ENCODE data around the gene ERVV-1.

Gene ERVV-1

GRCh38 chr19:53045536-53045935 is 31.8 kb downstream of the ERVV-1 start:
- no peak for TF ChIP-seq POLR2A (IDR thresholded peaks at IDR 0.05; ENCODE audit: extremely low read depth, insufficient read length)
- no peak for TF ChIP-seq MYC (IDR thresholded peaks at IDR 0.05; ENCODE audit: low read depth, low read length)
- TF ChIP-seq CTCF (IDR thresholded peaks at IDR 0.05; ENCODE audit: low read depth, low read length): no peak
- TF ChIP-seq MAX (IDR thresholded peaks at IDR 0.05; ENCODE audit: low read depth, low read length): no peak
- no peak for DNase-seq (ENCODE audit: low read depth)
- no peak overlapping the region for H3K4me3 ChIP-seq (ENCODE audit: low read depth, low read length)

GRCh38 chr19:53047379-53047778 is 33.7 kb downstream of the ERVV-1 start:
- TF ChIP-seq POLR2A (IDR thresholded peaks at IDR 0.05; ENCODE audit: extremely low read depth, insufficient read length) (no peak), MYC (IDR thresholded peaks at IDR 0.05; ENCODE audit: low read depth, low read length) (no peak), MAX (IDR thresholded peaks at IDR 0.05; ENCODE audit: low read depth, low read length) (no peak), CTCF (IDR thresholded peaks at IDR 0.05; ENCODE audit: low read depth, low read length) (no peak)
- no peak overlapping the region for H3K4me3 ChIP-seq (ENCODE audit: low read depth, low read length)
- no peak for DNase-seq (ENCODE audit: low read depth)

- H3K4me3 ChIP-seq (ENCODE audit: low read depth, low read length): no peak overlapping the region
- DNase-seq (ENCODE audit: low read depth): no peak
- no peak for TF ChIP-seq MYC (IDR thresholded peaks at IDR 0.05; ENCODE audit: low read depth, low read length)
- no peak for TF ChIP-seq POLR2A (IDR thresholded peaks at IDR 0.05; ENCODE audit: extremely low read depth, insufficient read length)
- no peak for TF ChIP-seq CTCF (IDR thresholded peaks at IDR 0.05; ENCODE audit: low read depth, low read length)
- TF ChIP-seq MAX (IDR thresholded peaks at IDR 0.05; ENCODE audit: low read depth, low read length): no peak
Observed at GRCh38 chr19:53055117-53055516, 41.4 kb downstream of the ERVV-1 start.

- TF ChIP-seq MAX (IDR thresholded peaks at IDR 0.05; ENCODE audit: low read depth, low read length): no peak
- TF ChIP-seq MYC (IDR thresholded peaks at IDR 0.05; ENCODE audit: low read depth, low read length): no peak
- no peak for TF ChIP-seq CTCF (IDR thresholded peaks at IDR 0.05; ENCODE audit: low read depth, low read length)
- TF ChIP-seq POLR2A (IDR thresholded peaks at IDR 0.05; ENCODE audit: extremely low read depth, insufficient read length): no peak
- DNase-seq (ENCODE audit: low read depth): no peak
- no peak overlapping the region for H3K4me3 ChIP-seq (ENCODE audit: low read depth, low read length)
Observed at GRCh38 chr19:53057904-53058580, 44.3 kb downstream of the ERVV-1 start.
